ENCODE results near the gene ZNF385C. TPM values are rescaled to one million over a fixed set of nuclear protein-coding genes. Genes with fewer than 3 reads are reported as not detected.

The ZNF385C gene
- total RNA-seq, 1 experiment from 2014 or later: 2.8 TPM

DNA sequence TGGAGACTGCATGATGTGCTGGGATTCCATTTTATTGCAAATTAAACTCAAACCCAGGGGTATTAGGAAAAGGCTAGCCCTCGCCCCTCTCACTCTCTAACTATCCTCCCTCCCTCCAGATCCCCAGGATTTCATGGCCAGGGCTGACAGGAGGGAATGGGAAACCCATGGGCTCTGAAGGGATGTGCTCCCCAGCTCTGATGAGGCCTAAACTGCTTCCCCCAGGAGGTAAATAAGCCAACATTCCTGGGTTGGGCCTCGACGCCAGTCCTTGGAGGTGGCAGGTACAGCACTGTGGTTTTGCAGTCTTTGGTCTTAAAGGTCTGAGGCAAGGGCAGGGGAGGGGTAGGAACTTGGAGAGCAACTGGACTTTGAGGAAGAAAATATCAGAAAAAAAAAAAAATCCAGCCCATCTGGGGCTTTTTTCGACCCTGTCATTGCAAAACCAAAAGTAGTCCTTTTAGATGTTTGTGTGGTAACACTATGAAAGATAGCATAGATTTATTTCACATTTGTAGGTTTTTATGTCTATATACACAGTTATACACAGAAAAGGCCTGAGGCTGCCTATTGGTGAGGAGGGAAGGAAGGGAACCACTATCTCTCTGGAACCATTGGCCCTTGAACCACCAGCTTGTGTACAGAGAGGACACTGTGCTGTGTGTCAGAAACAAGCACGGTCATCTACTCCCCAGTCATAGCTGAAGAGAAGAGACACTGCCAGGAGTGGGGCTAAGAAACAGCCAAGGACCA lies 59.9 kb downstream of the ZNF385C start:
- TF ChIP-seq, protein P1, sequence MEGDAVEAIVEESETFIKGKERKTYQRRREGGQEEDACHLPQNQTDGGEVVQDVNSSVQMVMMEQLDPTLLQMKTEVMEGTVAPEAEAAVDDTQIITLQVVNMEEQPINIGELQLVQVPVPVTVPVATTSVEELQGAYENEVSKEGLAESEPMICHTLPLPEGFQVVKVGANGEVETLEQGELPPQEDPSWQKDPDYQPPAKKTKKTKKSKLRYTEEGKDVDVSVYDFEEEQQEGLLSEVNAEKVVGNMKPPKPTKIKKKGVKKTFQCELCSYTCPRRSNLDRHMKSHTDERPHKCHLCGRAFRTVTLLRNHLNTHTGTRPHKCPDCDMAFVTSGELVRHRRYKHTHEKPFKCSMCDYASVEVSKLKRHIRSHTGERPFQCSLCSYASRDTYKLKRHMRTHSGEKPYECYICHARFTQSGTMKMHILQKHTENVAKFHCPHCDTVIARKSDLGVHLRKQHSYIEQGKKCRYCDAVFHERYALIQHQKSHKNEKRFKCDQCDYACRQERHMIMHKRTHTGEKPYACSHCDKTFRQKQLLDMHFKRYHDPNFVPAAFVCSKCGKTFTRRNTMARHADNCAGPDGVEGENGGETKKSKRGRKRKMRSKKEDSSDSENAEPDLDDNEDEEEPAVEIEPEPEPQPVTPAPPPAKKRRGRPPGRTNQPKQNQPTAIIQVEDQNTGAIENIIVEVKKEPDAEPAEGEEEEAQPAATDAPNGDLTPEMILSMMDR (conservative IDR thresholded peaks at IDR 0.05): no peak
- Histone ChIP-seq H3K9me3 (ENCODE audit: control insufficient read depth, low read depth, low read length) (no peaks in the 10 kb centered on the region), H3K4ac (ENCODE audit: low read depth, low read length) (no peak overlapping the region), H2BK120ac (ENCODE audit: low read depth, low read length, poor library complexity, severe bottlenecking) (no peak overlapping the region), H3K18ac (ENCODE audit: insufficient read length, low read depth, low read length) (no peak overlapping the region), H4K8ac (replicated peaks; ENCODE audit: insufficient read length, low read depth, low read length) (no peak overlapping the region), H3K79me2 (ENCODE audit: insufficient read depth, low read length) (no peaks in the 10 kb centered on the region), H2AFZ (ENCODE audit: low read length) (no peak overlapping the region), H2AK5ac (ENCODE audit: insufficient read length, low read length) (no peak overlapping the region), H4K20me1 (ENCODE audit: control insufficient read depth, insufficient read depth, insufficient read length) (no peaks in the 10 kb centered on the region), H3K23me2 (ENCODE audit: insufficient read length, low read depth, low read length, poor library complexity, severe bottlenecking) (no peaks in the 10 kb centered on the region), H3K4me2 (ENCODE audit: insufficient read depth, insufficient read length, low read length) (no peak overlapping the region), H4K91ac (ENCODE audit: insufficient read length, low read depth, low read length) (no peak overlapping the region), H3K9ac (ENCODE audit: extremely low read depth, insufficient read length, low read length) (no peak overlapping the region), H3K79me1 (ENCODE audit: insufficient read depth, low read depth, low read length, poor library complexity, severe bottlenecking) (no peaks in the 10 kb centered on the region), H2BK20ac (ENCODE audit: low read depth, low read length, poor library complexity, severe bottlenecking) (no peak overlapping the region), H3K56ac (ENCODE audit: insufficient read length, low read depth, low read length) (no peak overlapping the region), H3T11ph (ENCODE audit: low read length) (no peak overlapping the region), H2BK12ac (ENCODE audit: insufficient read length, low read depth, low read length) (no peak overlapping the region), H3K14ac (ENCODE audit: insufficient read depth, low read length) (no peak overlapping the region; the same call in 1 of the 2 replicates), H4K5ac (ENCODE audit: insufficient read length, low read depth, low read length) (no peak overlapping the region), H2BK5ac (ENCODE audit: insufficient read length, low read length) (no peak overlapping the region), H2BK15ac (ENCODE audit: low read depth, low read length) (no peak overlapping the region), H3K27me3 (ENCODE audit: insufficient read depth, low read length) (no peaks in the 10 kb centered on the region), H3K4me1 (ENCODE audit: insufficient read depth, low read length) (no peaks in the 10 kb centered on the region), H3K23ac (ENCODE audit: insufficient read length, low read depth, low read length) (no peak overlapping the region), H3K27ac (ENCODE audit: insufficient read length, low read depth, low read length) (no peak overlapping the region)
- Mint-ChIP-seq H3K4me3 (no peak overlapping the region), H3K36me3 (ENCODE audit: insufficient read depth in 1 of 3, low read depth in 3 of 3) (no peaks in the 10 kb centered on the region), H3K4me1 (peaks cover 13 to 32% of the 10 kb centered on the region in 2 experiments), H3K27ac (peak overlapping the region in 2 of 3 experiments; percentile 61 to 67; a peak in 2 of 7 replicates), H3K9me3 (no peaks in the 10 kb centered on the region), H3K27me3 (ENCODE audit: low read depth) (no peaks in the 10 kb centered on the region)
- no peak for DNase-seq
- no CpG with 5 or more reads among the region's 5 CpGs for WGBS (ENCODE audit: extremely low coverage, insufficient read length, low lambda C conversion rate)

Measured in H9 (cell line).